GM12874 (cell line): ENCODE measurements around the gene EPB41L5.

Source experiments
- TF ChIP-seq, protein P1 (sequence below): IDR thresholded peaks from 2 replicates; pipeline ENCODE4 v1.5.1; 2011; ENCODE audit warnings: low read depth, mild to moderate bottlenecking, control low read depth, low read length, moderate library complexity; ENCODE audit not compliant: insufficient read depth

Gene EPB41L5

DNA sequence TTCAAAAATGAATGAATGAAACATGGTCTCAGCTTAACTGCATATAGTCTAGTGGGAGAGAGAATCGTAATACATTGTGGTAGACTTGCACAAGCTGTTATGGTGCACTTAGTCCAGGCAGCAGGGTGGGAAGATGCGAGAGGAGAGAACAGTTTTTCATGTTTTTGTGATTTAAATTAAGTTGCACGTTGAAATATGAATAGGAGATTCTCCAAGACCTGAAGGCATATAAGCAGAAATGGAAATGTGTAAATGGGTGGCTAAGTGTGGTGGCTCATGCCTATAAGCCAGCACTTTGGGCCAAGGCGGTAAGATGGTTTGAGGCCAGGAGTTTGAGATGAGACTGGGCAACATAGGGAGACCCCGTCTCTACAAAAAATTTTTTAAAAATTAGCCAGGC lies 149.8 kb downstream of the EPB41L5 start:
- TF ChIP-seq, protein P1, sequence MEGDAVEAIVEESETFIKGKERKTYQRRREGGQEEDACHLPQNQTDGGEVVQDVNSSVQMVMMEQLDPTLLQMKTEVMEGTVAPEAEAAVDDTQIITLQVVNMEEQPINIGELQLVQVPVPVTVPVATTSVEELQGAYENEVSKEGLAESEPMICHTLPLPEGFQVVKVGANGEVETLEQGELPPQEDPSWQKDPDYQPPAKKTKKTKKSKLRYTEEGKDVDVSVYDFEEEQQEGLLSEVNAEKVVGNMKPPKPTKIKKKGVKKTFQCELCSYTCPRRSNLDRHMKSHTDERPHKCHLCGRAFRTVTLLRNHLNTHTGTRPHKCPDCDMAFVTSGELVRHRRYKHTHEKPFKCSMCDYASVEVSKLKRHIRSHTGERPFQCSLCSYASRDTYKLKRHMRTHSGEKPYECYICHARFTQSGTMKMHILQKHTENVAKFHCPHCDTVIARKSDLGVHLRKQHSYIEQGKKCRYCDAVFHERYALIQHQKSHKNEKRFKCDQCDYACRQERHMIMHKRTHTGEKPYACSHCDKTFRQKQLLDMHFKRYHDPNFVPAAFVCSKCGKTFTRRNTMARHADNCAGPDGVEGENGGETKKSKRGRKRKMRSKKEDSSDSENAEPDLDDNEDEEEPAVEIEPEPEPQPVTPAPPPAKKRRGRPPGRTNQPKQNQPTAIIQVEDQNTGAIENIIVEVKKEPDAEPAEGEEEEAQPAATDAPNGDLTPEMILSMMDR: no peak

DNA sequence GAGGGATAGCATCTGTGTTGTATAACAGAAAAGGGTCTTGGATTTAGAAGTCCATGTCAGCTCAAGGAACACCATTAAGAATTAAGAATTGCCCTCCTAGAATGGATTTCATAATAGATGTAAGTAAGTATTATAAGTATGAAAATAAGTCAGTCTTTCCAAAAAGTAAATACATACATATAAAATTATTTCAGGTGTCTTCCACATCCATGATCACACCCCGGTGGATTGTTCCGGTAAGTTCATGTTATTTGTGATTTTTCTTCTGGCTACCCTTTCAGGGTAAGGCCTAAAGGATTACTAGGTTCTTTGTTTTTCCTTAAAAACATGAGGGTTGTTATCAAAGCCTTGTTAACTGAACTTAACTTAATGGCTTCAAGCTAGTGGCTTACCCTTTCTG lies 154.4 kb downstream of the EPB41L5 start:
- TF ChIP-seq, protein P1: no peak

DNA sequence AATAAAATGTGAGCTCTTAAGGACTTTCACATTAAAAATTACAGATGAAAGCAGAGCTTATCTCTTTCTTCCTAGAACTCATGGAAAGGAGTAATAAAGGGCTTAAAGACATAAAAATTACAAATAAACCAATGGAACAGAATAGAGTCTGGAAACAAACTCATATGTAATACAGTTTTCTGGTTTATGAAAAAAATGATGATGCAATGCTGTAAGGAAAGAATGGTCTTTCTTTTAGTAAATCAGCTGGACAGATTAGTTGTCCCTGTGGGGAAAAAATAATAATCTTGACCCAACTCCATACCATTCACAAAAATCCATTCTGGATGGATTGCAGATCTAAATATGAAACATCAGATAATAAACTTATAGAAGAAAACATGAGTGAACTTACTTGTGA lies 156.1 kb downstream of the EPB41L5 start:
- TF ChIP-seq, protein P1: no peak

DNA sequence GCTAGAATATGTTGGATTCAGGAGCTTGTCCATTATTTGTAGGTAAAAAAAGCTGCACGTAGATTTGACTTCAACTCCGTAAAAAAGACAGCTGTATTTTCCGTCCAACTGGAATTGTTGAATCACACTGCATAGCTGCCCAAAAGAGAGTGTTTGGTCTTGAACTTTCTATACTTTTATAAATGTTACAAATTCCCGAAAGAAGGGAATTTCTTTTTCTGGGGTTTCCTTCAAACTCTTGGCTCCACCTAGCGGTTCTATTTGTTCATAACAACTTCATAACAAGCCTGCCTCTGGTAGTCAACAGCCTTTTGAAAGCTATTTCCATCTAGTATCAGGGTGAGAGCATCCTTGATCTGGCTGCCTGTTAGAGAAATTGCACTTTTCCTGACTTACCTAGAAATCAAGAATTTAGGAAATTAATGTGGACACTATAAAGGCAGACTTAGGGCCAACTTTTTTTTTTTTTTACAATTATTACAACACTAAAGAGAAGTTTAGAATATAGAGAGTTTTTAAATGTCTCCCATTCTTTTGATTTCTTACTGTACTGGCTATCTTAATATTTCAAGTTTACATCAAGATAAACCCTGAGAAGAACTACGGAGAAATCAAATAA lies 162.2 kb downstream of the EPB41L5 start:
- TF ChIP-seq, protein P1: peak; percentile 43

DNA sequence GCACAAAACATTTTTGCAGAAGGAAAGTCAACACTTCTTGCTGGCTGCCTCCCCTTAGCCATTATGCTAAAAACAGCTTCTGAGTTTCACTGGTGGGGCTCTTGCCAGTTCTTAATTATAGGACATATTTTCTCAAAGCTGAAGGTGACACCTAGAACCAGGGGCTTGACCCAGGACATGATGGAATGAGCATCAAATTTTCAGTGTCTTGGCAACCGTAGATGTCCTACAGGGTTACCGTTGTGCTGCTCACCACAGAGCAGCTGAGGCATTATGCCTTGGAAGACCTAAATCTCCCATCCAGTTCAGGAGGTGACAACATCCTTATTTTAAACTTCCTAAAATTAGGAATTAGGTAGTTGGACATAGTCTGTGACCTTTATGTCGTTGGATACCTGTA lies 163.6 kb downstream of the EPB41L5 start:
- TF ChIP-seq, protein P1: no peak

DNA sequence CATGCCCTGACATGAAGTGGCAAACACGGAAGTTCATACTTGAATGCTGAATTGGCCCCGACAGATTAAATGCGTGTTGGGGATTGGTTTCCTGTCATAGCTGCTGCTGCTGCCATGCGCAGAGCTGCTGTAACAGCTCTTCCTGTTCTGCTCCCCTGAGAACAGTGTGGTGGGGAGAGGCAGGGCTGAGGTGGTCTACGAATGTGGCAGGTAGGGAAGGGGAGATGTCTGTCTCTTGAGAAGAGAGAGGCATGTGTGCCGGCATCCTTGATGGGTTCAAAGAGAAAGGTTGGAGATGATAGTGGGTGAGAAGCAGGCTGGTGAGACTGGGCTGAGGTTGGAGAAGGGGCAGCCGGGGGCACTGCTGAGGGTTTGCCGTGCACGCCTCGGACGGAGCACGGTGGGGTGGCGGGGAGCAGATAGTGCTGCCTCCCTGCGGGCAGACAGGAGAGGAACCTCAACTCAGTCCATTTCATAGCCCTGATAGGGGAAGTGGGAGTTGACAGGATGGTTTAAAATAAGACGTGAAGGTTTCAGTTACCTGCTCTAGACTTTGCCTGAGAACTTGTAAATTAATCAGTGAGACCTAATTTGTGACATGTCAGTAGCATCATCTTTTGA lies 164.2 kb downstream of the EPB41L5 start:
- TF ChIP-seq, protein P1: peak; percentile 72

DNA sequence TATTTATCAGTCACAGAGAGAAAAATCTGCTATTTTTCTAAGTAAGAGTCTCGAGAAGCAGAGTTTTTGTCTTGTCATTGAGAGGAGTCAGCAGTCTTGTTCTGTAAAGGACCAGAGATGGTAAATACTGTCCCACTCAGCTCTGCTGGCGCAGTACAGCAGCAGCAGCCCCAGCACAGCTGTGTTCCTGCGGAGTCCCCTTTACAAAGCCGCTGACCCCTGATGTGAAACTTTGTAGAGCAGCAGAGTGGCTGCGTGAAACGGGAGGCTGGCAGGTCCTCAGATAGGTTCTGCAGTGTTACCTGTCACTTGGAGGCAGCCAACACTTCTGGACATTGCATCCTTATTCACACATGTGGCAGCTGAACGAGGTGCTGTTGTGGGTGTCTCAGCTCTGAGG lies 165.1 kb downstream of the EPB41L5 start:
- TF ChIP-seq, protein P1: no peak
